ENCODE measurements around the gene FBLN1.

FBLN1 gene

DNA sequence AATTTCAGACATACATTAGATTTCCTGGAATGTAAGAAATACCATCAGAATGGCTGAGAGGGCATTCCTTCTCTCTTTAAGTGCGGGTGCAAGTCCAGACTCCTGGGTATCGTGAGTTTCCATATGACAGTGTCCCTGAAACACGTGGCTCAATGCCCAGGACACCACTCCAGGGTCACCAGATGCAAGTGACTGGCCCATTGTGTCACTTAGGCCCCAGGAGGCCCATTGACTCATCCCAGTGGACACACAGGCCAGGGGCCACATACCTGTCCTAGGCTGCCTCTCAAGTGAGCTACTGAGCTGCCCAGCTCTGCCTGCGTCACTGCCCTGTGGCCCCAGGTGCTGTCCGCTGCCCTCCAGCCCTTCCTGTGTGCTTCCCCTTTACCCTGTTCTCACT is 18.5 kb downstream of the FBLN1 start:
- peaks cover 9 to 10% of the 10 kb centered on the region in 2 donors for H3K27me3 Mint-ChIP-seq
- no peaks in the 10 kb centered on the region for H3K36me3 Mint-ChIP-seq

DNA sequence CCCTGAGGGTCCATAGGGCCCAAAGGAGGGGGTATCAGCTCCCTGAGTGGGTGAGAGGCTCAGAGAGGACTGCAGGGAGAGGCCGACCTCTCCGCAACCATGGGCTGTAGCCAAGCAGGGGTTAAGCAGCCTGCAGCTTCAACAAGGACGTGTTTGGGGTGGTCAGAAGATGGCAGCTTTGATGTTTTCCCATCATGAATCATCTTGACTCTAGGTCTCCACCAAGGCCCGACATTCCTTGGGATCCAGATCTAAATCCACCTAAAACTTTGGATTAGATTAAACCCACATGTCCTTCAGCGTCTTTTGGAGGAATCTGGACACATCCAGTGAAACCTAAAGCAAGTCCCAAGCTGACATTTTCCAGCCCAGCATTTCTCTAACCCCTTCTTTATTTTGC is 19.8 kb downstream of the FBLN1 start:
- no peak for ATAC-seq (replicated peaks)
- Mint-ChIP-seq H3K27me3 (peaks cover 9 to 10% of the 10 kb centered on the region in 2 donors), H3K27ac (no peak overlapping the region), H3K4me3 (no peak overlapping the region), H3K9me3 (no peaks in the 10 kb centered on the region), H3K4me1 (no peaks in the 10 kb centered on the region), H3K36me3 (no peaks in the 10 kb centered on the region)
- no peak for DNase-seq

More for the DNA sequence above, 18.5 kb downstream of the FBLN1 start:
- no peaks in the 10 kb centered on the region for H3K9me3 Mint-ChIP-seq
- DNase-seq (no peak), ATAC-seq (replicated peaks) (no peak)
- no peak overlapping the region for H3K4me3 Mint-ChIP-seq
- H3K27ac Mint-ChIP-seq: no peak overlapping the region
- no peaks in the 10 kb centered on the region for H3K4me1 Mint-ChIP-seq

DNA sequence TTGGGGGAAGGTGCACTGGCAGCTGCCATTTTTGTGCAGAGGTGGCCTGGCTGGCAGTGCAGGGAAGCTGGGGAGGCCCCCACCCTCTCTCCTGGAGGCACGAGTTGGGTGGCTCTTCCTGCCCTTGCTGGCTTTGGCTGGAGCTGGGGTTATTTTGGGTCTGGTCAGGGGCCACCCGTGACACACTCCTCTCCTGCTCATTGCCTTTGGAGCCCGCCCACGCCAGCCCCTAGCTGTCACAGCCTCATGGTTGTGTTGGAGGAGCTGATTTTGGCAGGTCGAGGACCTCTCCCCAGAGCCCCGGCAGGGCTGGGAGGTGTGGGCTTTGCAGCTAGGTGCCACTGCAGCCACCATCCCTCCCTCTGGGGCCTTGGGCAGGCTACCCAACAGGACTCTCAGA is 21.5 kb downstream of the FBLN1 start:
- ATAC-seq (replicated peaks): no peak
- peaks cover 0 to 4% of the 10 kb centered on the region in 2 donors for H3K27me3 Mint-ChIP-seq
- H3K9me3 Mint-ChIP-seq: no peaks in the 10 kb centered on the region
- H3K27ac Mint-ChIP-seq: no peak overlapping the region
- peaks cover 0 to 2% of the 10 kb centered on the region in 2 donors for H3K36me3 Mint-ChIP-seq
- DNase-seq: no peak
- H3K4me3 Mint-ChIP-seq: no peak overlapping the region
- peaks cover 0 to 4% of the 10 kb centered on the region in 2 donors for H3K4me1 Mint-ChIP-seq

DNA sequence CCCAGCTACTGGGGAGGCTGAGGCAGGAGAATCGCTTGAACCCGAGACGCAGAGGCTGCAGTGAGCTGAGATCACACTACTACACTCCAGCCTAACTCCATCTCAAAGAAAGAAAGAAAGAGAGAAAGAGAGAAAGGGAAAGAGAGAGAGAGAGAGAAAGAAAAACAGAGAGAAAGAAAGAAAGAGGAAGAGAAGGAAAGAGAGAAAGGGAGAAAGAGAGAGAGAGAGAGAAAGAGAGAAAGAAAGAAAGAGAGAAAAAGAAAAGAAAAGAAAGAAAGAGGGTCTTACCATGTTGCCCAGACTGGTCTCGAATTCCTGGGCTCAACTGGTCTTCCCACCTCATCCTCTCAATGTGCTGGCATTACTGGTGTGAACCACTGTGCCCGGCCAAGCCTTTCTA is 22.3 kb downstream of the FBLN1 start:
- no peak for DNase-seq
- Mint-ChIP-seq H3K9me3 (no peaks in the 10 kb centered on the region), H3K4me1 (peaks cover 0 to 4% of the 10 kb centered on the region in 2 donors), H3K36me3 (peaks cover 0 to 2% of the 10 kb centered on the region in 2 donors), H3K27me3 (peaks cover 0 to 4% of the 10 kb centered on the region in 2 donors), H3K4me3 (no peak overlapping the region), H3K27ac (peak overlapping the region; percentile 72)
- ATAC-seq (replicated peaks): no peak

DNA sequence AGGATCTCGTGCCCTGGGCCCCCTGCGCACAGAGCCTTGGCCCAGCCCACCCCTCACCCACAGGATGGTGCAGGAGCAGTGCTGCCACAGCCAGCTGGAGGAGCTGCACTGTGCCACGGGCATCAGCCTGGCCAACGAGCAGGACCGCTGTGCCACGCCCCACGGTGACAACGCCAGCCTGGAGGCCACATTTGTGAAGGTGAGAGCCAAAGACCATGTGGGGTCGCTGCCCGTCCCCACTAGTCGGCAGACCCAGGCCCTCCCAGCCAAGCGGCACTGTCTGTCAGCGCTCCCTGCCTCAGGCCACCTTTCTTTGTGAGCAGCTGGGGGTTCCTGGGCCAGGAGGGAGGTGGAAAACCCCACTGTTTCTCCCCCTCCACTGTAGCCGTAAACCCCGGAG is 22.8 kb downstream of the FBLN1 start:
- ATAC-seq (replicated peaks): no peak
- Mint-ChIP-seq H3K27ac (no peak overlapping the region), H3K4me1 (peaks cover 0 to 4% of the 10 kb centered on the region in 2 donors)

DNA sequence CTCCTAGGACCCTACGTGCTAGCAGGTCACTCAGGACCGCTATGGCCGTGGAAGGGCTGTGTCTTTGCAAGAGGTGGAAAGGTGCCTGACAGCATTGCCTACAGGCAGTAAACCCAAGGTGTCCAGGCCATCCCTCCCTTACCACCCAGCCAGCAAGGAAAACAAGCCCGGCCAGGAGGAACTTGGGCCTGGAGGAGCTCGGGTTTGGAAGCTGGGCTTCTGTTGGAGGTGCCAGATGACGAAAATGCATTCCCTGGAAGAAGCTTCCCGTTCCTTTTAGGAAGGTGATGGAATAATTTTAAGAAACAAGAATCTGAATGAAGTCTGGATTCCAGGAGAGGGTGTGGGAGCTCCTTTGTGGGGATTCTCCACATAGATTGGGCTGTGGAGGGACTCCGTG is 23.6 kb downstream of the FBLN1 start:
- DNase-seq: no peak
- H3K9me3 Mint-ChIP-seq: no peaks in the 10 kb centered on the region
- no peak for ATAC-seq (replicated peaks)
- no peak overlapping the region for H3K4me3 Mint-ChIP-seq
- H3K4me1 Mint-ChIP-seq: peaks cover 0 to 4% of the 10 kb centered on the region in 2 donors
- peaks cover 0 to 2% of the 10 kb centered on the region in 2 donors for H3K36me3 Mint-ChIP-seq
- H3K27ac Mint-ChIP-seq: no peak overlapping the region
- peaks cover 0 to 4% of the 10 kb centered on the region in 2 donors for H3K27me3 Mint-ChIP-seq

More for the DNA sequence above, 22.8 kb downstream of the FBLN1 start:
- Mint-ChIP-seq H3K36me3 (peaks cover 0 to 2% of the 10 kb centered on the region in 2 donors), H3K4me3 (no peak overlapping the region), H3K27me3 (peaks cover 0 to 4% of the 10 kb centered on the region in 2 donors), H3K9me3 (no peaks in the 10 kb centered on the region)
- DNase-seq: no peak

DNA sequence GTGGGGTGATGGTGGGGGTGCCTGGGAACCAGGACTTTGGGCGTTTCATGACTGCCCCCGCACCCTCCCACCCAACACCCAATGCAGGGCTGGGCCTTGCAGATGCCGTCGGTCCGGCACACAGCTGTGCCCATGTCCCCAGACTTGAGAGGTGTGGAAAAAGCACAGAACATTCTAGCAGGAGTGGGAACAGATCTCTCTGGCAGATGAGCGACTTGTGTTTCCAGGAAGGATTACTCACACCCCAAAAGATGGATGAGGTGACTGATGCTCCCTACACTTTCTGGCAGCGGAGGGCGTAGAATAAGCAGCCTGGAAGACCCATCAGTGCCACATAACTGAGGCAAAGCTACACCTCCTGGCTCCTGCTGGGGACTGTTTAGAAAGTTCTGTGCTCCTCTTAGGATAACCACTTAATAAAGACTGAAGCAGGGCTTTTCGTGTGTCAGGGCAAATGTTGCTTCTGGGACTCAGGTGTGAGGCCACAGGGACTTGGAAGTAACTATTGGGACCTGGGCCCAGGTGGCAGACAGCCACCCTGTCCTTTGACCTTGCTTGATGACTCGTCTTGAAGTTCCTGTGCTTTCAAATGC is 24.2 kb downstream of the FBLN1 start:
- Mint-ChIP-seq H3K9me3 (no peaks in the 10 kb centered on the region), H3K4me3 (no peak overlapping the region), H3K36me3 (peaks cover 0 to 2% of the 10 kb centered on the region in 2 donors), H3K27ac (no peak overlapping the region), H3K27me3 (peaks cover 0 to 5% of the 10 kb centered on the region in 2 donors), H3K4me1 (peaks cover 0 to 4% of the 10 kb centered on the region in 2 donors)
- ATAC-seq (replicated peaks): no peak
- DNase-seq: no peak

DNA sequence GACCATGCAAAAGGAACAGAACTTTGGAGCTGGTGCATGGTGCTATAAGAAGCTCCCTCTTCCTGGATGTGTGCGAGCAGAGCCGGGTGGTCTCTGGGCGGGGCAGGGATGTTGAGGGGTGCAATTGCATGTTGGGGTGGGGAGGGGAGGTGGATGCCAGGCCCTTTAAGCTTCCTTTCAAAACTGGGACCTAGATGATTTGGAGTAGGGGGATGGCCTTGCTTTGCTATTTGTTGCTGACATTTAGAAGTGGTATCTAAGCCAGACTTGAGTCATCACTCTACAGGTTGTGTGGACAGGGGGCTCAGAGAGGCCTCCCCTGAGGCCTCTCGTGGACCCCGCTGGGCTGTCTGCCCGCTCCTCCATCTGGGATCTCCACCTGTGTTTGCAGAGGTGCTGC is 24.8 kb downstream of the FBLN1 start:
- no peak for ATAC-seq (replicated peaks)
- H3K9me3 Mint-ChIP-seq: no peaks in the 10 kb centered on the region
- H3K27ac Mint-ChIP-seq: no peak overlapping the region
- no peak overlapping the region for H3K4me3 Mint-ChIP-seq
- peaks cover 0 to 8% of the 10 kb centered on the region in 2 donors for H3K27me3 Mint-ChIP-seq
- DNase-seq: no peak
- H3K36me3 Mint-ChIP-seq: peaks cover 0 to 2% of the 10 kb centered on the region in 2 donors
- peaks cover 0 to 4% of the 10 kb centered on the region in 2 donors for H3K4me1 Mint-ChIP-seq

DNA sequence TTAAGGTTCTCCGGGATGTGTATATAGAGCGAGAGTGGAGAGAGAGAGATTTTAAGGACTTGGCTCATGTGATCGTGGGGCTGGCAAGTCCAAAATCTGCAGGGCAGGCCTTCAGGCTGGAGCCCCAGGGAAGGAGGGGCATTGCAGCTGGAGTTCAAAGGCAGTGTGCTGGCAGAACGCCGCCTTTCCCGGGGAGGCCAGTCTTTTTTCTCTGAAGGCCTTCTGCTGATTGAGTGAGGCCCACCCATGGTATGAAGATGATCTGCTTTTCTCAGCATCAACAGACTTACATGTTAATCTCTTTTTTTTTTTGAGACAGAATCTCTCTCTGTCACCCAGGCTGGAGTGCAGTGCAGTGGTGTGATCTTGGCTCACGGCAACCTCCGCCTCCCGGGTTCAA is 25.4 kb downstream of the FBLN1 start:
- Mint-ChIP-seq H3K27ac (no peak overlapping the region), H3K4me1 (peaks cover 0 to 4% of the 10 kb centered on the region in 2 donors), H3K27me3 (peaks cover 0 to 4% of the 10 kb centered on the region in 2 donors), H3K4me3 (no peak overlapping the region), H3K9me3 (no peaks in the 10 kb centered on the region), H3K36me3 (peaks cover 0 to 2% of the 10 kb centered on the region in 2 donors)
- no peak for DNase-seq
- no peak for ATAC-seq (replicated peaks)

DNA sequence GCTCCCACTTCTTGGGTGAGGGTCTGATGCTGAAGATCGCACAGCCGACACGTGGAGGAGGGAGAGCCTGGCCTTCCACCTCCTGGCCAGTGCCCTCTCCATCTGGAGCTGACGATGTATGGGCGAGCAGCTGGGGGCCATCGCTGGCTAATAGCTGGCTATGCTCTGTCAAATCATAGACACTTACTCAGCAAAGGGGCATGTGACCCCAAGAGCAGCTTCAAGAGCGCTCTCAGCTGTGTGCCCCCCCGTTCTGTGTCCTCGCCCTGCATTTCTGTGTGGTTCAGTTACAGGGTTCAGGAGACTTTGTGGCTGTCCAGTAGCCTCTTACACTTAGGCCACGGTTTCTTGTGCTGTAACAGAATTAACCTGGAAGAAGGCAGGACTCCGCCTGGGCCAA is 26.4 kb downstream of the FBLN1 start:
- Mint-ChIP-seq H3K36me3 (peaks cover 0 to 2% of the 10 kb centered on the region in 2 donors), H3K27ac (no peak overlapping the region), H3K4me1 (peaks cover 0 to 4% of the 10 kb centered on the region in 2 donors), H3K27me3 (peaks cover 0 to 4% of the 10 kb centered on the region in 2 donors), H3K4me3 (no peak overlapping the region), H3K9me3 (no peaks in the 10 kb centered on the region)
- ATAC-seq (replicated peaks) (no peak), DNase-seq (no peak)

DNA sequence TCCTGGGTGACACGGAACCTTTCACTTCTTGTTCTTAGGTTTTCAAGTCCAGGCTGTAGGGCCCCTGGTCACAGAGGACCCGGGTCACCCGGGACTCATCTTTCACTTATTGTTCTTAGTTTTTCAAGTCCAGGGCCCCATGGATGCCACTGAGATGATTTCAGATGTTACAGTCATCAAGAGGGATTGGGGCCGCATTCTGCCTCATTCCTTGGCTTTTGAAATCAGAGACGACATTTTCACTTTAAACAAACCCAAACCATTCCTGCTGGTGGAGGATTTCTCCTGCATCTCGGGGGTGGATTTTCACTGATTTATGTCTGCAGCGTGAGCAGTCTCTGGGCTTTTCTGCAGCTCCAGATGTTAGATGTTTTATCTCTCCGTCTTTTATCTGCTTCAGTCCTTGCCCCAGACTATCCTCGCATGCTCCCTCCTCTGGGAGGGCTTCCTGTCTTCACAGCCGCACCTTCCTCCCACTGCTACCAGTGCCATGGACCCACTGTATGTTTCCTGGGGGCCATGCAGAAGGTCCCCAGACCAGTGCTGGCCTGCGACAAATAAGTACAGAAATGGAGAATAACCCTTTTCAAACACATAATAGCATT is 27.4 kb downstream of the FBLN1 start:
- Mint-ChIP-seq H3K27ac (no peak overlapping the region), H3K4me3 (no peak overlapping the region), H3K36me3 (peaks cover 0 to 2% of the 10 kb centered on the region in 2 donors), H3K4me1 (peaks cover 0 to 4% of the 10 kb centered on the region in 2 donors), H3K9me3 (no peaks in the 10 kb centered on the region), H3K27me3 (peaks cover 0 to 4% of the 10 kb centered on the region in 2 donors)
- DNase-seq: no peak
- ATAC-seq (replicated peaks): no peak

DNA sequence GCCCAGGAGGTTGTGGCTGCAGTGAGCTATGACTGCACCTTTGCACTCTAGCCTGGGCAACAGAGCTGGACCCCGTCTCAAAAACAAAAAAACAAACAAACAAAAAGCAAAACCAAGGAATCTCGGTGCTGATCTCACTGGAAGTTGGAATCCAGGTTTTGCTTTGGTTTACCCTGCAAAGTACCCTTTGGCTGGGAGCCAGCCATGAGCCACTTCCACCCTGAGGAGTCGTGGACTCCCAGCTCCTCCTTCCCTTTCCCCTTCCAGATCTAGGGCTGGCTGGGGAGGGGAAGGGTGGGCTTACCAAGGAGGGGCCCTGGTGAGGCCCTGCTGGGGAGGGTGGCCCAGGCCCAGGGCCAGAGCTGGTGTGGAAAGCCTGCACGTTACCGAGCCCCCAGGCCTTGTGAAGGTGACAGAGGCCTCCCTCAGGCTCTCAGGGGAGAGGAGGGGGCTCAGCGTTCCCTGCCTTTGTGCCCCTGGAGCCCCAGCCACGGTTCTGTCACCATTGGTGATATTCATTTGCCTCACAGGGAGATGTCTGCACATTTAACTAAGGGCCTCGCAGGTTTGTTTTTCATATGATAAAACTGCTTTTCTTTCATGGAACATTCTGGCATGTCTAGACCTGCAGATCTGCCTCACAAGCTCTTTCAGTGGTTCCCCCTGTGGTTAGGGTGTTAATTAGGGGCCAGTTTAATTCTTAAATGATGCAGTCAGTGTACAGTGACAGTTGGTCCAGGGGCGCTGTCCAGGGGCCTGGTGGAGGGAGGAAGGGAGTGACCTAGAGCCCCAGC is 29.0 kb downstream of the FBLN1 start:
- Mint-ChIP-seq H3K27me3 (peaks cover 0 to 4% of the 10 kb centered on the region in 2 donors), H3K4me3 (no peak overlapping the region), H3K27ac (no peak overlapping the region), H3K4me1 (peaks cover 0 to 4% of the 10 kb centered on the region in 2 donors), H3K9me3 (no peaks in the 10 kb centered on the region), H3K36me3 (peaks cover 0 to 2% of the 10 kb centered on the region in 2 donors)
- ATAC-seq (replicated peaks): no peak
- no peak for DNase-seq

DNA sequence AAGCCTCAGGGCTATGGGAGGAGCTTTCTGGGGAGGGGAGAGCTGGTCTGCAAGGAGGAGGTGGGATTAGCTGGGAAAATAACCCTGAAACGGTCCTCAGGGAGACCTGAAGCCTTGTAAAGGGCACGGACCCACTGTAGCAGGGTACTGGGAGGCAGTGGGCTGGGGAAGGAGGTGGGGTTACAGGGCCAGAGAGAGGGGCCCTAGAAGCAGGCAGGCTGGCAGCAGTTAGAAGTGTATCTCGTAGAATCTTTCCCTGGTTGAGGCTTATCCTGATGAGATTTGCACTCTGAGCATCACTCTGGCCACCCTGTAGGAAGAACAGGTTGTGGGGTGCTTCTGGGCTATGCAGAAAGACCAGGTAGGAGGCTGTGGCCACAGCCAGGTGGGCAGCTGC is 29.6 kb downstream of the FBLN1 start:
- Mint-ChIP-seq H3K27ac (no peak overlapping the region), H3K36me3 (peaks cover 0 to 2% of the 10 kb centered on the region in 2 donors), H3K9me3 (no peaks in the 10 kb centered on the region)

DNA sequence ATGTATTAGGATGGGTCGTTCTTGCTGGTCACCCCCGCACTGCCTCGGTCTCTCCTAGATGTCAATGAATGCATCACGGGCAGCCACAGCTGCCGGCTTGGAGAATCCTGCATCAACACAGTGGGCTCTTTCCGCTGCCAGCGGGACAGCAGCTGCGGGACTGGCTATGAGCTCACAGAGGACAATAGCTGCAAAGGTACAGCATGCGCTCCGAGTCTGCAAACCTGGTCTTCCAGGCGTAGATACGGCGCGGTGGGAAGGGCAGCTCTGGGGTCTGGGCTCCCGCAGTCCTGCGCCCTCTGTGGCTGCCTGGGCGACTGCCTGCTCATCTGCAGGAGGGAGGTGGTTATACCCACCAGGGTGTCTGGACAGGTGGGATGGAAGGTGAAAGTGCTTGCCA is 31.0 kb downstream of the FBLN1 start:
- no peaks in the 10 kb centered on the region for H3K4me1 Mint-ChIP-seq
- ATAC-seq (replicated peaks) (no peak), DNase-seq (no peak)
- H3K36me3 Mint-ChIP-seq: no peaks in the 10 kb centered on the region
- H3K27ac Mint-ChIP-seq: no peak overlapping the region
- H3K4me3 Mint-ChIP-seq: no peak overlapping the region
- no peaks in the 10 kb centered on the region for H3K9me3 Mint-ChIP-seq
- peaks cover 0 to 4% of the 10 kb centered on the region in 2 donors for H3K27me3 Mint-ChIP-seq

More for the DNA sequence above, 29.6 kb downstream of the FBLN1 start:
- Mint-ChIP-seq H3K27me3 (peaks cover 0 to 4% of the 10 kb centered on the region in 2 donors), H3K4me3 (no peak overlapping the region), H3K4me1 (peaks cover 0 to 4% of the 10 kb centered on the region in 2 donors)
- DNase-seq (no peak), ATAC-seq (replicated peaks) (no peak)
